Measurements from ENCODE around the gene FARP1.

- TF ChIP-seq CTCF (IDR thresholded peaks at IDR 0.05) (no peak), POLR2A (IDR thresholded peaks at IDR 0.05) (no peak)
These were observed 52.3 kb downstream of the FARP1 start for GRCh38 chr13:98195054-98195791.
